H1 (cell line): ENCODE measurements around the gene AMN. TPM values are rescaled to one million over a fixed set of nuclear protein-coding genes. Genes with fewer than 3 reads are reported as not detected.

Source experiments
- CTCF ChIA-PET: fragments of 300-600 bp; sonication (Branson Sonifier 250); formaldehyde crosslinking; loops from one replicate; lab custom pipeline; 2021; ENCODE audit not compliant: partially characterized antibody; lab: Charles Lee
- POLR2A ChIA-PET: fragments of 300-600 bp; sonication (Branson Sonifier 250); formaldehyde crosslinking; loops from one replicate; lab custom pipeline; 2021; ENCODE audit warnings: inconsistent platforms; ENCODE audit not compliant: partially characterized antibody; lab: Charles Lee
- DNase-seq, 2 experiments: peaks; one replicate each; pipeline versions ENCODE4 v3.0.0 to v3.0.0-alpha.2; 2010 to 2022; ENCODE audit warnings: low spot score in 2 of 2, low read depth in 1 of 2, mixed read lengths in 1 of 2
- FAIRE-seq: peaks from 2 replicates; lab custom pipeline; 2011; peaks lifted over from hg19 to GRCh38; lab: Jason Lieb, UNC
- H2AFZ ChIP-seq: 2 replicates; pipeline ENCODE4 v1.8.1; 2012; ENCODE audit warnings: low read length, inconsistent platforms
- H2AK5ac ChIP-seq: 2 replicates; pipeline ENCODE4 v1.6.1; 2013; ENCODE audit warnings: low read depth, low read length
- H2BK120ac ChIP-seq: replicated peaks from 2 replicates; pipeline ENCODE3; 2013; ENCODE audit warnings: low read depth, low read length, inconsistent platforms
- H2BK12ac ChIP-seq: 2 replicates; pipeline ENCODE4 v1.6.1; 2013; ENCODE audit warnings: low read depth, low read length
- H2BK15ac ChIP-seq: 2 replicates; pipeline ENCODE4 v1.6.1; 2013; ENCODE audit warnings: low read length
- H2BK20ac ChIP-seq: 2 replicates; pipeline ENCODE4 v1.6.1; 2013; ENCODE audit warnings: low read length
- H2BK5ac ChIP-seq: 2 replicates; pipeline ENCODE4 v1.6.1; 2013; ENCODE audit warnings: low read depth, low read length
- H3K14ac ChIP-seq: 2 replicates; pipeline ENCODE4 v1.6.1; 2013; ENCODE audit warnings: inconsistent platforms; ENCODE audit not compliant: insufficient read length
- H3K18ac ChIP-seq: 2 replicates; pipeline ENCODE4 v1.6.1; 2013; ENCODE audit warnings: low read length; ENCODE audit errors: extremely low read depth
- H3K23ac ChIP-seq: 2 replicates; pipeline ENCODE4 v1.6.1; 2013; ENCODE audit warnings: inconsistent platforms; ENCODE audit not compliant: insufficient read length
- H3K23me2 ChIP-seq: 2 replicates; pipeline ENCODE4 v1.6.1; 2013; ENCODE audit warnings: low read depth, low read length
- H3K27ac ChIP-seq: 2 replicates; pipeline ENCODE4 v1.6.1; 2011; ENCODE audit warnings: low read depth, low read length, inconsistent platforms
- H3K27me3 ChIP-seq, 4 experiments: replicated peaks in 1 of 4; 1 replicate in 1 of 4; 2 replicates in 3 of 4; pipeline versions ENCODE4 v1.6.1 to v1.8.1; 2011 to 2013; ENCODE audit warnings: low read length in 3 of 4, mild to moderate bottlenecking in 3 of 4, inconsistent platforms in 2 of 4, mixed read lengths in 2 of 4, moderate library complexity in 1 of 4; ENCODE audit not compliant: control insufficient read depth in 3 of 4, insufficient read depth in 3 of 4; ENCODE audit errors: extremely low read depth in 1 of 4
- H3K36me3 ChIP-seq, 4 experiments: 2 replicates each; pipeline versions ENCODE4 v1.6.1 to v1.8.1; 2011 to 2013; ENCODE audit warnings: mild to moderate bottlenecking in 4 of 4, low read length in 3 of 4, moderate library complexity in 2 of 4, control low read depth in 1 of 4, inconsistent platforms in 1 of 4; ENCODE audit not compliant: insufficient read depth in 4 of 4, control insufficient read depth in 2 of 4
- H3K4ac ChIP-seq: replicated peaks from 2 replicates; pipeline ENCODE3; 2013; ENCODE audit warnings: low read length, low read depth, mixed read lengths, inconsistent platforms; ENCODE audit not compliant: insufficient read length
- H3K4me1 ChIP-seq, 4 experiments: replicated peaks in 1 of 4; 1 replicate in 1 of 4; 2 replicates in 3 of 4; pipeline versions ENCODE4 v1.6.1 to v1.8.1; 2011 to 2013; ENCODE audit warnings: low read length in 3 of 4, inconsistent platforms in 2 of 4, mixed read lengths in 1 of 4; ENCODE audit not compliant: insufficient read depth in 4 of 4, control insufficient read depth in 3 of 4
- H3K4me2 ChIP-seq, 2 experiments: 2 replicates each; pipeline versions ENCODE4 v1.6.1 to v1.8.1; 2011 to 2013; ENCODE audit warnings: low read depth in 2 of 2, low read length in 2 of 2, control low read depth in 1 of 2, inconsistent platforms in 1 of 2, mild to moderate bottlenecking in 1 of 2; ENCODE audit not compliant: insufficient read depth in 1 of 2
- H3K4me3 ChIP-seq, 4 experiments: fragments of 200-600, 300-600 bp in 1 of 4; sonication (generic), shearing (Covaris generic), sonication (Bioruptor Twin) in 1 of 4; 2 replicates each; pipeline versions ENCODE4 v1.5.1 to v1.8.1; 2011 to 2016; ENCODE audit warnings: low read length in 4 of 4, low read depth in 3 of 4, control low read depth in 2 of 4, inconsistent platforms in 2 of 4, mild to moderate bottlenecking in 2 of 4, mixed read lengths in 1 of 4, moderate library complexity in 1 of 4; ENCODE audit not compliant: insufficient read depth in 2 of 4; ENCODE audit errors: extremely low read depth in 1 of 4
- H3K56ac ChIP-seq: replicated peaks from 2 replicates; pipeline ENCODE3; 2013; ENCODE audit warnings: low read depth, mild to moderate bottlenecking, mixed read lengths, low read length, inconsistent platforms; ENCODE audit not compliant: insufficient read length
- H3K79me1 ChIP-seq: 2 replicates; pipeline ENCODE4 v1.6.1; 2013; ENCODE audit warnings: low read depth, low read length, control low read depth
- H3K79me2 ChIP-seq, 2 experiments: 2 replicates each; pipeline versions ENCODE4 v1.6.1 to v1.8.1; 2012 to 2013; ENCODE audit warnings: low read length in 2 of 2, mild to moderate bottlenecking in 2 of 2, inconsistent platforms in 1 of 2; ENCODE audit not compliant: insufficient read depth in 2 of 2, control insufficient read depth in 1 of 2
- H3K9ac ChIP-seq, 4 experiments: replicated peaks in 1 of 4; 1 replicate in 1 of 4; 2 replicates in 3 of 4; pipeline versions ENCODE4 v1.6.1 to v1.8.1; 2011 to 2013; ENCODE audit warnings: low read depth in 3 of 4, low read length in 3 of 4, control low read depth in 2 of 4, mild to moderate bottlenecking in 2 of 4, moderate library complexity in 2 of 4, inconsistent platforms in 1 of 4; ENCODE audit errors: extremely low read depth in 1 of 4
- H3K9me3 ChIP-seq, 2 experiments: 2 replicates each; pipeline versions ENCODE4 v1.6.1 to v1.8.1; 2012 to 2013; ENCODE audit warnings: mild to moderate bottlenecking in 2 of 2, moderate library complexity in 2 of 2, control low read depth in 1 of 2, inconsistent platforms in 1 of 2, low read depth in 1 of 2, low read length in 1 of 2, mixed read lengths in 1 of 2; ENCODE audit not compliant: insufficient read depth in 2 of 2
- H4K20me1 ChIP-seq, 2 experiments: replicated peaks in 1 of 2; 2 replicates each; pipeline versions ENCODE3 to v1.8.1; 2011 to 2013; ENCODE audit warnings: inconsistent platforms in 2 of 2, low read length in 2 of 2, mild to moderate bottlenecking in 1 of 2; ENCODE audit not compliant: insufficient read depth in 2 of 2, control insufficient read depth in 1 of 2
- H4K5ac ChIP-seq: 2 replicates; pipeline ENCODE4 v1.6.1; 2013; ENCODE audit warnings: low read length, low read depth, mixed read lengths, inconsistent platforms; ENCODE audit not compliant: insufficient read length
- H4K8ac ChIP-seq: 2 replicates; pipeline ENCODE4 v1.8.0; 2013; ENCODE audit warnings: mild to moderate bottlenecking, moderate library complexity, low read length, inconsistent platforms; ENCODE audit not compliant: insufficient read depth; ENCODE audit errors: extremely low read depth
- H4K91ac ChIP-seq: replicated peaks from 2 replicates; pipeline ENCODE3; 2013; ENCODE audit warnings: low read length, mixed read lengths, inconsistent platforms; ENCODE audit not compliant: insufficient read length
- JUN ChIP-seq: IDR thresholded peaks from 2 replicates; pipeline ENCODE4 v1.6.1; 2011; ENCODE audit warnings: low read depth, mild to moderate bottlenecking, improper control_type of control experiment, low read length
- KDM1A ChIP-seq: fragments of 200-600, 300-600 bp; sonication (generic); IDR thresholded peaks from 2 replicates; pipeline ENCODE4 v1.7.1; 2016; ENCODE audit warnings: mild to moderate bottlenecking, low read length, borderline replicate concordance
- PHF8 ChIP-seq: fragments of 200-600 bp; sonication (generic); conservative IDR thresholded peaks from 2 replicates; pipeline ENCODE4 v1.7.1; 2012; ENCODE audit warnings: low read depth, mild to moderate bottlenecking, inconsistent platforms, low read length, moderate library complexity
- POLR2AphosphoS5 ChIP-seq: IDR thresholded peaks from 2 replicates; pipeline ENCODE4 v1.6.1; 2011; ENCODE audit warnings: low read depth, low read length
- WGBS, 2 experiments: shearing (Covaris generic) in 1 of 2; methylation state at CpG; one replicate each; pipeline versions ENCODE4 v1.1.6 to v1.1.7; 2013 to 2015; ENCODE audit warnings: low lambda C conversion rate in 2 of 2, mixed read lengths in 2 of 2, inconsistent platforms in 1 of 2, low coverage in 1 of 2, missing lambda C conversion rate in 1 of 2; ENCODE audit not compliant: insufficient replicate concordance in 2 of 2, insufficient coverage in 1 of 2, insufficient read length in 1 of 2; ENCODE audit errors: extremely low coverage in 1 of 2, missing lambda C conversion rate in 1 of 2; 5-methylcytosine and 5-hydroxymethylcytosine counted together
- polyA plus RNA-seq, 7 experiments: library from polyadenylated mRNA; depleted of rRNA in 3 of 7; stranded (reverse) in 5 of 7; unstranded in 2 of 7; fragments of >200 nt in 5 of 7; fragments of 200-250 nt in 2 of 7; gene quantifications; 1 replicate in 5 of 7; 2 replicates in 1 of 7; 4 replicates in 1 of 7; pipeline versions ENCODE4 v1.2.1 to v1.2.3, GENCODE V29; 2011 to 2013; ENCODE audit warnings: missing spikeins in 2 of 7, mixed read lengths in 2 of 7
- total RNA-seq: library from RNA; stranded (reverse); fragmentation: NEBNext Ultra II Directional; extraction: Animal tissue kit (Norgen Biotek cat#: 25700); gene quantifications from 2 replicates; pipeline ENCODE4 v1.2.1, GENCODE V29; 2021

The AMN gene
- total and polyA plus RNA-seq, 2 of the 8 experiments (the other 6 are each of a cell fraction or from before 2014, with no cell fraction given): 0.77 to 1.5 TPM

- Histone ChIP-seq H3K9ac (no peak overlapping the region), H3K79me2 (no peaks in the 10 kb centered on the region), H4K8ac (no peak overlapping the region), H3K23ac (no peak overlapping the region), H2BK12ac (no peak overlapping the region), H3K27me3 (peaks cover 25 to 49% (median 47%) of the 10 kb centered on the region in 4 experiments), H3K79me1 (no peaks in the 10 kb centered on the region), H3K56ac (no peak overlapping the region), H2BK120ac (no peak overlapping the region), H3K27ac (no peak overlapping the region), H4K20me1 (peaks cover 0 to 12% of the 10 kb centered on the region in 2 experiments), H3K36me3 (peaks cover 0 to 14% (median 4%) of the 10 kb centered on the region in 4 experiments; a peak in 4 of 8 replicates), H2BK15ac (no peak overlapping the region), H3K9me3 (no peaks in the 10 kb centered on the region), H3K14ac (no peak overlapping the region), H2BK5ac (no peak overlapping the region), H3K4ac (no peak overlapping the region), H2BK20ac (no peak overlapping the region), H2AK5ac (no peak overlapping the region), H3K4me3 (no peak overlapping the region), H4K5ac (no peak overlapping the region), H2AFZ (no peak overlapping the region), H3K23me2 (peaks cover 21% of the 10 kb centered on the region; the same call in 1 of the 2 replicates), H4K91ac (no peak overlapping the region), H3K18ac (no peak overlapping the region), H3K4me2 (no peak overlapping the region; a peak in 1 of 4 replicates), H3K4me1 (peaks cover 0 to 22% (median 15%) of the 10 kb centered on the region in 4 experiments; a peak in 6 of 7 replicates)
- whole genome bisulfite sequencing, 2 experiments: 85% methylated on average over 12 of the region's 12 CpGs; no CpG with 5 or more reads in 1 of the 2 experiments
- ChIA-PET POLR2A (interaction anchor here (0.9 kb wide), 3 partner anchors 9 to 22 kb away, joined by 3 to 4 read pairs (median 3); no protein-coding TSS in a partner anchor), CTCF (interaction anchor here (0.6 to 1.3 kb wide), 5 partner anchors 12 to 266 kb away, joined by 3 read pairs; no protein-coding TSS in a partner anchor)
- TF ChIP-seq POLR2AphosphoS5 (0 out of 2 replicates have a peak, but pooled peaks have one; percentile 24), KDM1A (no peak), JUN (no peak), PHF8 (no peak)
- no peak for FAIRE-seq
- no peak for DNase-seq
These were observed 9.3 kb downstream of the AMN start for GRCh38 chr14:102931580-102932285.
